ENCODE measurements around the gene SASH1. TPM values are rescaled to one million over a fixed set of nuclear protein-coding genes. Genes with fewer than 3 reads are reported as not detected.
A peak's percentile ranks its signal among the peaks of the same experiment; 100 is the strongest.

SASH1 gene
- total RNA-seq, 1 experiment from 2014 or later: 27.4 TPM

GRCh38 chr6:148550569-148550968 is 207.9 kb downstream of the SASH1 start:
- H3K4me1 Mint-ChIP-seq: peaks cover 12% of the 10 kb centered on the region
- H3K9me3 Mint-ChIP-seq: peaks cover 11% of the 10 kb centered on the region
- H3K36me3 Mint-ChIP-seq: peaks cover 45% of the 10 kb centered on the region
- ChIA-PET CTCF (interaction anchor here (0.9 kb wide), 1 partner anchor 9 kb away, joined by 7 read pairs; no protein-coding TSS in a partner anchor), POLR2A (no interaction called here)
- no peak for DNase-seq (ENCODE audit: low spot score)
- TF ChIP-seq ZNF263 (CRISPR knock-in tag; IDR thresholded peaks at IDR 0.05; ENCODE audit: low read depth): no peak
- H3K4me3 Mint-ChIP-seq: no peak overlapping the region
- no peak; the same call in 1 of the 2 replicates for ATAC-seq
- no peaks in the 10 kb centered on the region for H3K27me3 Mint-ChIP-seq (ENCODE audit: low read depth)
- H3K27ac Mint-ChIP-seq: peak overlapping the region; percentile 71

- peaks cover 12% of the 10 kb centered on the region for H3K4me1 Mint-ChIP-seq
- H3K4me3 Mint-ChIP-seq: no peak overlapping the region
- ATAC-seq (no peak), DNase-seq (ENCODE audit: low spot score) (no peak)
- H3K27ac Mint-ChIP-seq: no peak overlapping the region
- POLR2A ChIA-PET: no interaction called here
- peaks cover 3% of the 10 kb centered on the region; the same call in 1 of the 2 replicates for H3K27me3 Mint-ChIP-seq (ENCODE audit: low read depth)
- TF ChIP-seq NFE2L1 (CRISPR knock-in tag; IDR thresholded peaks at IDR 0.05): no peak
- TF ChIP-seq, protein P1, sequence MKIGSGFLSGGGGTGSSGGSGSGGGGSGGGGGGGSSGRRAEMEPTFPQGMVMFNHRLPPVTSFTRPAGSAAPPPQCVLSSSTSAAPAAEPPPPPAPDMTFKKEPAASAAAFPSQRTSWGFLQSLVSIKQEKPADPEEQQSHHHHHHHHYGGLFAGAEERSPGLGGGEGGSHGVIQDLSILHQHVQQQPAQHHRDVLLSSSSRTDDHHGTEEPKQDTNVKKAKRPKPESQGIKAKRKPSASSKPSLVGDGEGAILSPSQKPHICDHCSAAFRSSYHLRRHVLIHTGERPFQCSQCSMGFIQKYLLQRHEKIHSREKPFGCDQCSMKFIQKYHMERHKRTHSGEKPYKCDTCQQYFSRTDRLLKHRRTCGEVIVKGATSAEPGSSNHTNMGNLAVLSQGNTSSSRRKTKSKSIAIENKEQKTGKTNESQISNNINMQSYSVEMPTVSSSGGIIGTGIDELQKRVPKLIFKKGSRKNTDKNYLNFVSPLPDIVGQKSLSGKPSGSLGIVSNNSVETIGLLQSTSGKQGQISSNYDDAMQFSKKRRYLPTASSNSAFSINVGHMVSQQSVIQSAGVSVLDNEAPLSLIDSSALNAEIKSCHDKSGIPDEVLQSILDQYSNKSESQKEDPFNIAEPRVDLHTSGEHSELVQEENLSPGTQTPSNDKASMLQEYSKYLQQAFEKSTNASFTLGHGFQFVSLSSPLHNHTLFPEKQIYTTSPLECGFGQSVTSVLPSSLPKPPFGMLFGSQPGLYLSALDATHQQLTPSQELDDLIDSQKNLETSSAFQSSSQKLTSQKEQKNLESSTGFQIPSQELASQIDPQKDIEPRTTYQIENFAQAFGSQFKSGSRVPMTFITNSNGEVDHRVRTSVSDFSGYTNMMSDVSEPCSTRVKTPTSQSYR (CRISPR knock-in tag; IDR thresholded peaks at IDR 0.05): no peak
- TF ChIP-seq GRHL2 (CRISPR knock-in tag; IDR thresholded peaks at IDR 0.05; ENCODE audit: insufficient replicate concordance, severe bottlenecking): no peak
- TF ChIP-seq ZNF138 (CRISPR knock-in tag; conservative IDR thresholded peaks at IDR 0.05): no peak
- TF ChIP-seq ATF6 (CRISPR knock-in tag; IDR thresholded peaks at IDR 0.05): no peak
- peaks cover 43% of the 10 kb centered on the region for H3K36me3 Mint-ChIP-seq
- H3K9me3 Mint-ChIP-seq: peaks cover 15% of the 10 kb centered on the region
- CTCF ChIA-PET: no interaction called here
These were observed 208.6 kb downstream of the SASH1 start for GRCh38 chr6:148551226-148551625.

DNA sequence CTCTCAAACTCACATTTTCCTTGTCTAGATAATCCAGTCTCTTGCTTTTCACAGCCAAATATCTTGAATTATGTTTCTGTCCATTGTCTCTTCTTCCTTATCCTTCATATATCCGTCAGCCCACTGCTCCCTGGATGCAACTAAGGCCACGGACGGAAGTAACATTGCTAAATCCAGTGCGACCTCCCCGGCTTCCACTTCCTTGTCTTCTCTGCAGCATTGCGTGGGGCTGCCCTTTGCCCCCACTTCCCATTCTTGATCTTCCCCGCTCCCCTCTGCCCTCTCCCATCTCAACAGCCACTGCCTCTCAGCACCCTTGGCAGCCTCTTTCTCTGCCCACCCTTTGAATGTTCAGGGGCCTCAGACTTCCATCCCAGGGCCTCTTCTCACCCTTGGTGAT is 213.8 kb downstream of the SASH1 start:
- peaks cover 19% of the 10 kb centered on the region for H3K27me3 Mint-ChIP-seq (ENCODE audit: low read depth)
- H3K4me3 Mint-ChIP-seq: no peak overlapping the region
- H3K36me3 Mint-ChIP-seq: peaks cover 26% of the 10 kb centered on the region
- H3K27ac Mint-ChIP-seq: no peak overlapping the region
- ATAC-seq: no peak
- CTCF ChIA-PET: no interaction called here
- H3K4me1 Mint-ChIP-seq: peaks cover 7% of the 10 kb centered on the region; the same call in 1 of the 2 replicates
- peaks cover 30% of the 10 kb centered on the region for H3K9me3 Mint-ChIP-seq
- POLR2A ChIA-PET: no interaction called here
- DNase-seq (ENCODE audit: low spot score): no peak
- TF ChIP-seq NFATC4 (CRISPR knock-in tag; IDR thresholded peaks at IDR 0.05): no peak
- no peak for TF ChIP-seq ZNF512 (CRISPR knock-in tag; IDR thresholded peaks at IDR 0.05; ENCODE audit: borderline replicate concordance)
- no peak for TF ChIP-seq RELA (CRISPR knock-in tag; IDR thresholded peaks at IDR 0.05; ENCODE audit: borderline replicate concordance)
- TF ChIP-seq EMX1 (CRISPR knock-in tag; IDR thresholded peaks at IDR 0.05): no peak
- TF ChIP-seq ZNF121 (CRISPR knock-in tag; IDR thresholded peaks at IDR 0.05): no peak
- no peak for TF ChIP-seq ZNF671 (CRISPR knock-in tag; IDR thresholded peaks at IDR 0.05)
- TF ChIP-seq ZMAT4 (CRISPR knock-in tag; IDR thresholded peaks at IDR 0.05): no peak
- no peak for TF ChIP-seq ZNF219 (CRISPR knock-in tag; IDR thresholded peaks at IDR 0.05; ENCODE audit: borderline replicate concordance)
- TF ChIP-seq SMAD3 (CRISPR knock-in tag; IDR thresholded peaks at IDR 0.05; ENCODE audit: borderline replicate concordance): no peak
- TF ChIP-seq GTF2I (CRISPR knock-in tag; conservative IDR thresholded peaks at IDR 0.05): no peak
- TF ChIP-seq SOX15 (CRISPR knock-in tag; IDR thresholded peaks at IDR 0.05): no peak
- TF ChIP-seq ERG (CRISPR knock-in tag; IDR thresholded peaks at IDR 0.05): no peak
- TF ChIP-seq NFE2L1 (CRISPR knock-in tag; IDR thresholded peaks at IDR 0.05): no peak
- TF ChIP-seq ZNF263 (CRISPR knock-in tag; IDR thresholded peaks at IDR 0.05; ENCODE audit: low read depth): no peak
- TF ChIP-seq ATF6 (CRISPR knock-in tag; IDR thresholded peaks at IDR 0.05): no peak
- TF ChIP-seq, protein P2, sequence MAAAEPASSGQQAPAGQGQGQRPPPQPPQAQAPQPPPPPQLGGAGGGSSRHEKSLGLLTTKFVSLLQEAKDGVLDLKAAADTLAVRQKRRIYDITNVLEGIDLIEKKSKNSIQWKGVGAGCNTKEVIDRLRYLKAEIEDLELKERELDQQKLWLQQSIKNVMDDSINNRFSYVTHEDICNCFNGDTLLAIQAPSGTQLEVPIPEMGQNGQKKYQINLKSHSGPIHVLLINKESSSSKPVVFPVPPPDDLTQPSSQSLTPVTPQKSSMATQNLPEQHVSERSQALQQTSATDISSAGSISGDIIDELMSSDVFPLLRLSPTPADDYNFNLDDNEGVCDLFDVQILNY (CRISPR knock-in tag; IDR thresholded peaks at IDR 0.05): no peak
- TF ChIP-seq ELF4 (CRISPR knock-in tag; IDR thresholded peaks at IDR 0.05; ENCODE audit: low read depth): no peak

Measured in WTC11 (cell line).